Hematopoietic multipotent progenitor cell treated with erythropoietin and hydrocortisone succinate and interleukin-3 and kit ligand, for 8 days (in vitro differentiated cells): Measurements from ENCODE around the gene SSUH2.
"Not testable (repeated sequence)": the region's sequence is repeated elsewhere in the genome, so short reads cannot be mapped to it uniquely, and the experiment has no call there.

Experiments
- DNase-seq: peaks from one replicate; pipeline ENCODE4 v3.0.0-alpha.2; 2015

Gene SSUH2

GRCh38 chr3:8644748-8645390 is at the start of gene SSUH2:
SSUH2 (minus strand) TSS chr3:8644798; CDS start chr3:8644758, 40 bp downstream.
- no peak for DNase-seq

GRCh38 chr3:8691295-8691694 is 46.7 kb upstream of the SSUH2 start:
- not testable (repeated sequence) for DNase-seq

- DNase-seq = not testable (repeated sequence)
Observed at GRCh38 chr3:8684992-8685391, 40.4 kb upstream of the SSUH2 start.

DNA sequence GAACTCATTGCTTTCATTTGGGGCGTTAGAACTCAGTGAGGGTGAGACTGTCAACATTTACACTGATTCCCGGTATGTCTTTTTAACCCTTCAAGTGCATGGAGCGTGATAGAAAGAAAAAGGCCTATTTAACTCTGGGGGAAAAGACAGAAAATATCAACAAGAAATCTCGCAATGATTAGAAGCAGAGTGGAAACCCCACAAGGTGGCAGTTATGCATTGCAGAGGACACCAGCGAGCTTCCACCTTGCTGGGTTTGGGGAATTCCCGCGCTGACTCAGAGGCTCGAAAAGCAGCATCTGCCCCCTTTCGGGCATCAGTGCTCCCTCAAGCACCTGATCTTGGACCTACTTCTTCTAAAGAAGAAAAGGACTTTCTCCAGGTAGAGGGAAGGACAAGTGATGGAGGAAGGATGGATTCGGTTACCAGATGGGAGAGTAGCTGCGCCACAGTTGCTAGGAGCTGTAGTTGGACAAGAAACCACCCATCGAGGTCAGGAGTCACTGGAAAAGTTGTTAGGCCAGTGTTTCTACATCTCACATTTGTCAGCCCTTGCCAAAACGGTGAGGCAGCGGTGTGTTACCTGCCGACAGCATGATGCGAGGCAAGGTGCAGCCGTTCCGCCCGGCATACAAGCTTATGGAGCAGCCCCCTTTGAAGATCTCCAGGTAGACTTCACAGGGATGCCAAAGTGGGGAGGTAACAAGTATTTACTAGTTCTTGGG is 38.4 kb upstream of the SSUH2 start:
- not testable (repeated sequence) for DNase-seq

DNA sequence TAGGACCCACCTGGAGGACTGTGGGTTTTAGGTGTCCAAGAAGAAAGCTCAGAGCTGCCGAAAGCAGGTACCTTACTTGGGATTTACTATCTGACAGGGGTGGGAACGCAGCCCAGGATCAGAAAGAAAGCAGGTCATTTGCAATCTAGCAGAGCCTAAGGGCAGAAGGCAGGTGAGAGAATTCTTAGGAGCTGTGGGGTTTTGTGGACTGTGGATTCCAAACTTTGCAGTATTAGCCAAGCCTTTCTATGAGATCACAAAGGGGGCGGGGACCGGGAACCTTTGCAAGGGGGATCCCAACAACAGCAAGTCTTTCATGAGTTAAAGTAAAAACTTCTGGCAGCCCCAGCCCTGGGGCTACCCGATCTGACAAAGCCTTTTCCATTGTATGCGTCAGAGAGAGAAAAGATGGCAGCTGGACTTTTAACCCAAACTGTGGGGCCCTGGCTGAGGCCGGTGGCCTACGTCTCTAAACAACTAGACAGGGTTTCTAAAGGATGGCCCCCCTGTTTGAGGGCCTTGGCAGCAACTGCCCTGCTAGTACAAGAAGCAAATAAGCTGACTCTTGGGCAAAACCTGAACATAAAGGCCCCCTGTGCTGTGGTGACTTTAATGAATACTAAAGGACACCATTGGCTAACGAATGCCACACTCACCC is 37.4 kb upstream of the SSUH2 start:
- DNase-seq = not testable (repeated sequence)

- no peak for DNase-seq
Observed at GRCh38 chr3:8681349-8681748, 36.8 kb upstream of the SSUH2 start.

DNA sequence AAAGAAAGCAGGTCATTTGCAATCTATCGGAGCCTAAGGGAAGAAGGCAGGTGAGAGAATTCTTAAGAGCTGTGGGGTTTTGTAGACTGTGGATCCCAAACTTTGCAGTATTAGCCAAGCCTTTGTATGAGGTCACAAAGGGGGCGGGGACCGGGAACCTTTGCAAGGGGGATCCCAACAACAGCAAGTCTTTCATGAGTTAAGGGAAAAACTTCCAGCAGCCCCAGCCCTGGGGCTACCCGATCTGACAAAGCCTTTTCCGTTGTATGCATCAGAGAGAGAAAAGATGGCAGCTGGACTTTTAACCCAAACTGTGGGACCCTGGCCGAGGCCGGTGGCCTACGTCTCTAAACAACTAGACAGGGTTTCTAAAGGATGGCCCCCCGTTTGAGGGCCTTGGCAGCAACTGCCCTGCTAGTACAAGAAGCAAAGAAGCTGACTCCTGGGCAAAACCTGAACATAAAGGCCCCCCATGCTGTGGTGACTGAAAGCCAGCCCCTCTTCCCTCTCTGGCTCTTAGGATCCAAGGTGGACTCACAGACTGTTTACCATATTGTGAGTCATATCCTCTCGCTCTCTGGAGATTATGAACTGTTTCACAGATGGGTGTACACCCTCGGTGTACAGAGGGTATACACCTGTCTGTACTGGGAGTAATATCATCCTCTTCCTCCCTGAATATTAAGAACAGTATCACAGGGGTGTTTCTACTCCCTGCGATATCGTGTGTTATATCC is 35.4 kb upstream of the SSUH2 start:
- not testable (repeated sequence) for DNase-seq

GRCh38 chr3:8678751-8679150 is 34.2 kb upstream of the SSUH2 start:
- DNase-seq = no peak

DNA sequence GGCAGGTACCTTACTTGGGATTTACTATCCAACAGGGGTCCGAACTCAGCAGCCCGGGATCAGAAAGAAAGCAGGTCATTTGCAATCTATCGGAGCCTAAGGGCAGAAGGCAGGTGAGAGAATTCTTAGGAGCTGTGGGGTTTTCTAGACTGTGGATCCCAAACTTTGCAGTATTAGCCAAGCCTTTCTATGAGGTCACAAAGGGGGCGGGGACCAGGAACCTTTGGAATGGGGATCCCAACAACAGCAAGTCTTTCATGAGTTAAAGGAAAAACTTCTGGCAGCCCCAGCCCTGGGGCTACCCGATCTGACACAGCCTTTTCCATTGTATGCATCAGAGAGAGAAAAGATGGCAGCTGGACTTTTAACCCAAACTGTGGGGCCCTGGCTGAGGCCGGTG is 32.7 kb upstream of the SSUH2 start:
- not testable (repeated sequence) for DNase-seq

DNA sequence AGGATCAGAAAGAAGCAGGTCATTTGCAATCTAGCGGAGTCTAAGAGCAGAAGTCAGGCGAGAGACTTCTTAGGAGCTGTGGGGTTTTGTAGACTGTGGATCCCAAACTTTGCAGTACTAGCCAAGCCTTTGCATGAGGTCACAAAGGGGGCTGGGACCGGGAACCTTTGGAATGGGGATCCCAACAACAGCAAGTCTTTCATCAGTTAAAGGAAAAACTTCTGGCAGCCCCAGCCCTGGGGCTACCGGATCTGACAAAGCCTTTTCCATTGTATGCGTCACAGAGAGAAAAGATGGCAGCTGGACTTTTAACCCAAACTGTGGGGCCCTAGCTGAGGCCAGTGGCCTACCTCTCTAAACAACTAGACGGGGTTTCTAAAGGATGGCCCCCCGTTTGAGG is 31.0 kb upstream of the SSUH2 start:
- not testable (repeated sequence) for DNase-seq

DNA sequence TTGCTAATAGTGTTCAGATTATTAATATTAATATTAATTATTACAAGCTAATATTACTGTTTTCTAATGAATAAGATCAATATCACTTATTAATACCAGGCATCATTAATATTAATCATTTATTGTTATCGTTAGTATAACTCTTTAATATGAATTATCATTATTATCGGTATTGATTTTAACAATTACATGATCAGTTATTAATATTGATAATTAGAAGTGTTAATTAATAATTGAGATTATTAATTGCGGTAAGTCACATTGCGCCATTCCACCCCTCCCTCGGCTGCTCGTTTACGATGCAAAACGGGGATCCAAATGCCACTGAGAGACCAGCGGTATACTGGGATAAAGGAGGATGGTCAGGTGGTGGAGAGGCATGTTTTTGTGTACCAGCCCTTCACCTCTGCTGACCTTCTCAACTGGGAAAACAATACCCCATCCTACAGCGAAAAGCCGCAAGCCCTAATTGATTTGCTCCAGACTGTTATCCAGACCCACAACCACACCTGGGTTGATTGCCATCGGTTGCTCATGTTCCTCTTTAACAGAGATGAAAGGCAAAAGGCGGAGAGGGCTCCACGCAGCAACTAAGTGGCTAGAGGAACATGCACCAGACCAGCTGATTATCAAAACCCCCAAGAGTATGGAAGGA is 28.6 kb upstream of the SSUH2 start:
- no peak for DNase-seq

GRCh38 chr3:8669019-8669418 is 24.4 kb upstream of the SSUH2 start:
- no peak for DNase-seq

DNA sequence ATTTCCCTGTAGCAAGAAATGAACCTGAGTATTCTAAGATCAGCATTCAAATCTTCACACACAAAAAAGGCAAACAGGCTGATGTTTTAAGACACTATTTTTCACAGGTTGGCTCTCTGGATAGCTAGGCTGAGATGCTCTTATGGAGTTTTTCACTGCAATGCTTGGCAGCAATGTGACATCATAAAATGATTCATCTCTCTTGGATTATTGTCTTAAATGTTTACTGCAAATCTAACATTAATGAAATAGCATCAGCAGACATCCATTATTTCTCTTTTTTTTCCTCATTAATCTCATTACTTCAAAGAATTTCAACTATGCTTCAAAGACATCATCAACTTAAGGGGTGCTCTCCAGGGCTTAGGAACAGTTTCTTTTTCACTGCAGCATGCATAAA is 23.6 kb upstream of the SSUH2 start:
- DNase-seq = no peak

- no peak for DNase-seq
Observed at GRCh38 chr3:8667463-8668091, 23.0 kb upstream of the SSUH2 start.

- DNase-seq = no peak
Observed at GRCh38 chr3:8665407-8665896, 20.9 kb upstream of the SSUH2 start.

DNA sequence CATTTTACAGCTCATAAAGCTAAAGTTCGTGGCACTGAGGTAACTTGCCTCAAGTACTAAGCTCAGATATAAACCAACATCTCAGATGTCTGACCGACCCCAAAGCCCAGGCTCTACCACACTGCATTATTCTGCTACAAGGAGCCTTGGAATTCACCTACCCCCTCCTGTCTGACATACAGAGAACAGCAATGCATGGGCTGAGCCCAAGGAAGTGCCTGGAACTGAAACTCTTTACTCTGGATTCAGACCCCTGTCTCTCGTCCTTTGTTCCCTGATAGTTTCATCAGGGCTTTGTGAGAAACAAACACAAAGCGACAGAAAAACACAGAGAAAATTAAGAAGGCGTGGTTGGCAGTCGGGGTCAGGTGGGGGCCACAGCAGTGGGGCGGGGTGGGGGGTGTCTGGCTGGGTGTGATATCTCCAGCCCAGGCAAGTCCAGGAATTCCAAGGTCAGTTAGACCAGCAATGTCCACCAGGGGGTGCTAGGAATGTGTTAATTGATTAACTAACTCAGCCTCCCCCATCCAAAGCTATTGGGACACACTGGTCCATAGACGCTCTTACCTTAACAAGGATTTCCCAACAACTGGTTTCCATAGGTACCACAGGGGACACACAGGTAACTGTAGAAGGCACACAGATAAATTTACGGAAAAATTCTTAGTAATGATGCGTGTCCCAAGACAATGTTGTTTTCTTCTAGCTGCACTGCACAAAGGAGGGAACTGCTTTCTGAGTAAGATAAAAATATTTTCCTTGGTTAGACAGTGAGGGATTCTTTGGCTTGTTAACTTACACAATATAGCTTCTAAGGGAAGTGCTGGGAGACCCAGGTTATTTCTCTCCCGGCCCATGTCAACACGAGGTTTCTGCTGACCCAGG is 18.8 kb upstream of the SSUH2 start:
- DNase-seq = peak; percentile 77

- DNase-seq = no peak
Observed at GRCh38 chr3:8662594-8662993, 18.0 kb upstream of the SSUH2 start.

GRCh38 chr3:8660175-8661118 is 15.8 kb upstream of the SSUH2 start:
- no peak for DNase-seq

GRCh38 chr3:8659242-8659641 is 14.6 kb upstream of the SSUH2 start:
- no peak for DNase-seq
